NOMO-1 treated with DMSO at 0.1 percent for 48 hours (cell line): ENCODE measurements around the gene TTBK2.
A peak's percentile ranks its signal among the peaks of the same experiment; 100 is the strongest.
"Not testable (repeated sequence)": the region's sequence is repeated elsewhere in the genome, so short reads cannot be mapped to it uniquely, and the experiment has no call there.

Source experiments
- DNase-seq: peaks from one replicate; lab custom pipeline; 2025; ENCODE audit not compliant: unreplicated experiment; lab: John Stamatoyannopoulos, UW

TTBK2 gene

GRCh38 chr15:42920519-42921341, at the start of gene TTBK2:
TSS of gene TTBK2 (minus strand) at chr15:42920778. CDS start at chr15:42878617, 42,161 bp downstream.
- peak; percentile 98 for DNase-seq

GRCh38 chr15:42964476-42964875, 43.9 kb upstream of the TTBK2 start:
- no peak for DNase-seq

GRCh38 chr15:42955518-42955917, 34.9 kb upstream of the TTBK2 start:
- DNase-seq, result no peak

- no peak for DNase-seq
Observed at GRCh38 chr15:42954291-42954690, 33.7 kb upstream of the TTBK2 start.

- DNase-seq, result not testable (repeated sequence)
Observed at GRCh38 chr15:42948898-42949297, 28.3 kb upstream of the TTBK2 start.

- no peak for DNase-seq
Observed at GRCh38 chr15:42940527-42940926, 19.9 kb upstream of the TTBK2 start.

- no peak for DNase-seq
Observed at GRCh38 chr15:42939841-42940240, 19.3 kb upstream of the TTBK2 start.

GRCh38 chr15:42937143-42937542, 16.6 kb upstream of the TTBK2 start:
- DNase-seq, result no peak

GRCh38 chr15:42933886-42934667, 13.5 kb upstream of the TTBK2 start:
- no peak for DNase-seq

- no peak for DNase-seq
Observed at GRCh38 chr15:42932833-42933515, 12.4 kb upstream of the TTBK2 start.

GRCh38 chr15:42931702-42932486, 11.3 kb upstream of the TTBK2 start:
- no peak for DNase-seq

GRCh38 chr15:42929306-42929848, 8.8 kb upstream of the TTBK2 start:
- DNase-seq, result no peak

GRCh38 chr15:42921342-42921731, 759 bp upstream of the TTBK2 start:
- DNase-seq, result peak; percentile 12

GRCh38 chr15:42919799-42920518, 619 bp downstream of the TTBK2 start:
- DNase-seq, result peak; percentile 13

- no peak for DNase-seq
Observed at GRCh38 chr15:42919308-42919707, 1.3 kb downstream of the TTBK2 start.

- no peak for DNase-seq
Observed at GRCh38 chr15:42918047-42918446, 2.5 kb downstream of the TTBK2 start.

- DNase-seq, result peak; percentile 19
Observed at GRCh38 chr15:42915654-42916315, 4.8 kb downstream of the TTBK2 start.

- peak; percentile 1 for DNase-seq
Observed at GRCh38 chr15:42914728-42915497, 5.7 kb downstream of the TTBK2 start.
